GM23338 (cell line): ENCODE measurements around the gene CCR4. TPM values are rescaled to one million over a fixed set of nuclear protein-coding genes. Genes with fewer than 3 reads are reported as not detected.

Experiments used
- ATAC-seq: fragments of 200-7000 bp; cut with Tn5 transposase; 3 replicates; pipeline ENCODE4 v1.9.1; 2020
- DNase-seq: peaks from one replicate; pipeline ENCODE4 v3.0.0-alpha.2; 2015; ENCODE audit warnings: low spot score
- H2AFZ ChIP-seq: fragments of 200-600 bp; sonication (generic); 2 replicates; pipeline ENCODE4 v1.8.0; 2016; ENCODE audit warnings: antibody characterized with exemption, mild to moderate bottlenecking, moderate library complexity
- H3F3A ChIP-seq: fragments of 200-600 bp; sonication (generic); replicated peaks from 2 replicates; pipeline ENCODE4 v1.8.0; 2017; ENCODE audit warnings: antibody characterized with exemption, mixed run types, low read depth
- H3K27ac ChIP-seq: fragments of 200-600 bp; sonication (generic); 2 replicates; pipeline ENCODE4 v1.6.1; 2016; ENCODE audit warnings: low read depth
- H3K27me3 ChIP-seq: fragments of 200-600 bp; sonication (generic); 2 replicates; pipeline ENCODE4 v1.8.0; 2016; ENCODE audit warnings: mild to moderate bottlenecking, mixed run types, moderate library complexity; ENCODE audit not compliant: insufficient read depth
- H3K36me3 ChIP-seq: fragments of 200-600 bp; sonication (generic); 2 replicates; pipeline ENCODE4 v1.8.0; 2016; ENCODE audit warnings: mild to moderate bottlenecking; ENCODE audit not compliant: insufficient read depth
- H3K4me1 ChIP-seq: fragments of 200-600 bp; sonication (generic); 2 replicates; pipeline ENCODE4 v1.8.0; 2016; ENCODE audit warnings: mild to moderate bottlenecking, moderate library complexity; ENCODE audit not compliant: insufficient read depth
- H3K4me2 ChIP-seq: fragments of 200-600 bp; sonication (generic); 2 replicates; pipeline ENCODE4 v1.7.1; 2017; ENCODE audit warnings: mixed run types
- H3K4me3 ChIP-seq: fragments of 200-600 bp; sonication (generic); 2 replicates; pipeline ENCODE4 v1.6.1; 2016; ENCODE audit warnings: mixed run types
- H3K79me2 ChIP-seq: fragments of 200-600 bp; sonication (generic); replicated peaks from 2 replicates; pipeline ENCODE4 v1.8.0; 2017; ENCODE audit warnings: mild to moderate bottlenecking; ENCODE audit not compliant: insufficient read depth
- H3K9me2 ChIP-seq: fragments of 200-600 bp; sonication (generic); 2 replicates; pipeline ENCODE4 v1.8.0; 2017; ENCODE audit not compliant: insufficient read depth
- H4K20me1 ChIP-seq: fragments of 200-600 bp; sonication (generic); replicated peaks from 2 replicates; pipeline ENCODE4 v1.8.0; 2017; ENCODE audit warnings: mild to moderate bottlenecking; ENCODE audit not compliant: insufficient read depth
- H3K27ac Mint-ChIP-seq: 2 replicates; pipeline ENCODE4 v1.8.0; 2020; ENCODE audit warnings: inconsistent platforms, mild to moderate bottlenecking, moderate library complexity, mixed read lengths
- H3K27me3 Mint-ChIP-seq: 3 replicates; pipeline ENCODE4 v1.8.0; 2022; ENCODE audit warnings: low read depth, mild to moderate bottlenecking, moderate library complexity, mixed read lengths, inconsistent platforms; ENCODE audit not compliant: insufficient read depth, poor library complexity
- H3K36me3 Mint-ChIP-seq: 3 replicates; pipeline ENCODE4 v1.8.0; 2021; ENCODE audit warnings: low read depth, mild to moderate bottlenecking, inconsistent platforms, moderate library complexity, mixed read lengths
- H3K4me1 Mint-ChIP-seq: 3 replicates; pipeline ENCODE4 v1.8.0; 2020; ENCODE audit warnings: mild to moderate bottlenecking, inconsistent platforms, mixed read lengths
- H3K4me3 Mint-ChIP-seq: 3 replicates; pipeline ENCODE4 v1.8.0; 2021; ENCODE audit warnings: moderate library complexity, mild to moderate bottlenecking, inconsistent platforms, mixed read lengths
- H3K9me3 Mint-ChIP-seq: 3 replicates; pipeline ENCODE4 v1.8.0; 2020; ENCODE audit warnings: moderate library complexity, mild to moderate bottlenecking, inconsistent platforms, mixed read lengths
- CREB1 ChIP-seq: fragments of 250-450 bp; sonication (Bioruptor Pico); IDR thresholded peaks from 2 replicates; pipeline ENCODE4 v1.5.0; 2020; ENCODE audit warnings: low read depth, mild to moderate bottlenecking, moderate library complexity
- CTCF ChIP-seq, 2 experiments: fragments of 200-600 bp in 1 of 2; sonication (generic) in 1 of 2; conservative IDR thresholded peaks; 2 replicates each; pipeline versions ENCODE4 v1.5.1 to v1.6.1; 2016 to 2017; ENCODE audit warnings: antibody characterized with exemption in 2 of 2, low read depth in 2 of 2, mild to moderate bottlenecking in 2 of 2, moderate library complexity in 1 of 2
- ETS1 ChIP-seq: IDR thresholded peaks from 2 replicates; pipeline ENCODE4 v1.6.1; 2016; ENCODE audit warnings: antibody characterized with exemption
- EZH2 ChIP-seq: fragments of 200-600 bp; sonication (generic); IDR thresholded peaks from one replicate; pipeline ENCODE4 v1.8.0; 2017; ENCODE audit warnings: antibody characterized with exemption, mild to moderate bottlenecking, low read depth; ENCODE audit not compliant: unreplicated experiment
- EZH2phosphoT487 ChIP-seq: fragments of 200-600 bp; sonication (generic); IDR thresholded peaks from one replicate; pipeline ENCODE4 v1.8.1; 2018; ENCODE audit warnings: antibody characterized with exemption; ENCODE audit not compliant: unreplicated experiment
- JUNB ChIP-seq: IDR thresholded peaks from one replicate; pipeline ENCODE4 v1.6.1; 2016; ENCODE audit warnings: antibody characterized with exemption; ENCODE audit not compliant: unreplicated experiment
- NANOG ChIP-seq: IDR thresholded peaks from 2 replicates; pipeline ENCODE4 v1.6.1; 2016; ENCODE audit warnings: antibody characterized with exemption, borderline replicate concordance
- REST ChIP-seq: IDR thresholded peaks from one replicate; pipeline ENCODE4 v1.6.1; 2018; ENCODE audit warnings: antibody characterized with exemption; ENCODE audit not compliant: unreplicated experiment
- STAT1 ChIP-seq: IDR thresholded peaks from one replicate; pipeline ENCODE4 v1.6.1; 2016; ENCODE audit warnings: antibody characterized with exemption; ENCODE audit not compliant: unreplicated experiment
- ZNF331 ChIP-seq: fragments of 250-450 bp; sonication (Bioruptor Pico); IDR thresholded peaks from 2 replicates; pipeline ENCODE4 v1.5.0; 2020; ENCODE audit warnings: low read depth, mild to moderate bottlenecking, moderate library complexity
- ZNF462 ChIP-seq: fragments of 250-450 bp; sonication (Bioruptor Pico); IDR thresholded peaks from 2 replicates; pipeline ENCODE4 v1.5.0; 2020; ENCODE audit warnings: mild to moderate bottlenecking, moderate library complexity
- polyA plus RNA-seq: library from polyadenylated mRNA; unstranded; fragments of >200 nt; fragmentation: Nextera tagmentation; extraction: Ambion mirVana; gene quantifications from 2 replicates; pipeline ENCODE4 v1.2.1, GENCODE V29; 2016
- total RNA-seq: library from RNA; depleted of rRNA; stranded (reverse); fragments of >200 nt; shearing (Covaris generic); gene quantifications from 2 replicates; pipeline ENCODE4 v1.2.3, GENCODE V29; 2014

CCR4 gene
- total and polyA plus RNA-seq, 2 experiments from 2014 or later, result 0.10 to 0.35 TPM

- H3K27me3 ChIP-seq, result no peaks in the 10 kb centered on the region
- Mint-ChIP-seq H3K4me1 (peaks cover 5% of the 10 kb centered on the region), H3K36me3 (peaks cover 3% of the 10 kb centered on the region; the same call in 2 of the 3 replicates), H3K27ac (no peak overlapping the region), H3K27me3 (peaks cover 2% of the 10 kb centered on the region), H3K4me3 (no peak overlapping the region), H3K9me3 (no peaks in the 10 kb centered on the region)
- no peak overlapping the region for H3K27ac ChIP-seq
- H3K4me1 ChIP-seq, result no peaks in the 10 kb centered on the region
- H2AFZ ChIP-seq, result no peak overlapping the region
- H3K79me2 ChIP-seq, result no peaks in the 10 kb centered on the region
- no peaks in the 10 kb centered on the region for H3K9me2 ChIP-seq
- TF ChIP-seq REST, result no peak
- no peak for TF ChIP-seq ZNF331 (CRISPR knock-in tag)
- TF ChIP-seq JUNB, result no peak
- no peak for TF ChIP-seq CTCF (conservative IDR thresholded peaks at IDR 0.05; ENCODE audit: low read depth in 2 of 2)
- TF ChIP-seq ZNF462 (CRISPR knock-in tag), result no peak
- no peak for TF ChIP-seq ETS1
- TF ChIP-seq CREB1 (CRISPR knock-in tag), result no peak
- no peak for TF ChIP-seq STAT1
- TF ChIP-seq NANOG, result no peak
- no peak for TF ChIP-seq EZH2phosphoT487
- no peak for TF ChIP-seq EZH2
- H3K4me3 ChIP-seq, result no peak overlapping the region
- no peak for ATAC-seq
- H4K20me1 ChIP-seq, result no peaks in the 10 kb centered on the region
- H3F3A ChIP-seq, result no peaks in the 10 kb centered on the region
- no peak overlapping the region for H3K4me2 ChIP-seq
- H3K36me3 ChIP-seq, result no peaks in the 10 kb centered on the region
- no peak for DNase-seq
These were observed 44.8 kb downstream of the CCR4 start for GRCh38 chr3:32996048-32996754.
